HCT116 (cell line): ENCODE results near the gene RNF175. TPM values are rescaled to one million over a fixed set of nuclear protein-coding genes. Genes with fewer than 3 reads are reported as not detected.

ENCODE experiments used
- ATAC-seq: fragments of 200-7000 bp; cut with Tn5 transposase; 2 replicates; pipeline ENCODE4 v1.9.1; 2020; ENCODE audit warnings: mild to moderate bottlenecking, moderate library complexity
- BruUV-seq: library from RNA; stranded (reverse); fragments of 400-500 nt; replicated peaks from 2 replicates; lab custom pipeline; 2021; lab: Mats Ljungman, UMichigan
- CTCF ChIA-PET: fragments of 300-600 bp; sonication (Branson Sonifier 250); formaldehyde crosslinking; loops from one replicate; lab custom pipeline; 2021; ENCODE audit warnings: antibody characterized with exemption; lab: Charles Lee
- POLR2A ChIA-PET: fragments of 300-600, 350-600 bp; sonication (Branson Sonifier 250); formaldehyde crosslinking; loops from one replicate; lab custom pipeline; 2021; ENCODE audit warnings: antibody characterized with exemption; lab: Charles Lee
- RAD21 ChIA-PET, 2 experiments: fragments of 300-600 bp; sonication (Branson Sonifier 250); formaldehyde crosslinking; loops; one replicate each; lab custom pipeline; 2023; ENCODE audit warnings: low total read pairs in 2 of 2; ENCODE audit not compliant: uncharacterized antibody in 2 of 2, unreplicated experiment in 2 of 2, low non-redundant PET in 1 of 2; lab: Charles Lee
- DNase-seq: peaks from one replicate; pipeline ENCODE4 v3.0.0-alpha.2; 2010; ENCODE audit warnings: low read depth, low spot score
- H2AFZ ChIP-seq: fragments of 200-600 bp; shearing (Covaris generic), sonication (generic); 2 replicates; pipeline ENCODE4 v1.6.1; 2017; ENCODE audit warnings: low read depth, mixed run types, mixed read lengths, antibody characterized with exemption, low read length; ENCODE audit not compliant: poor library complexity, severe bottlenecking
- H3K27ac ChIP-seq: 2 replicates; pipeline ENCODE4 v1.5.1; 2012; ENCODE audit warnings: low read depth, low read length
- H3K27me3 ChIP-seq: fragments of 200-600 bp; sonication (generic); 2 replicates; pipeline ENCODE4 v1.6.1; 2016; ENCODE audit warnings: mixed run types, low read length, mixed read lengths; ENCODE audit not compliant: insufficient read depth
- H3K36me3 ChIP-seq, 2 experiments: fragments of 200-500 bp in 1 of 2; fragments of 200-600 bp in 1 of 2; sonication (Bioruptor generic) in 1 of 2; sonication (generic) in 1 of 2; 2 replicates each; pipeline versions ENCODE4 v1.5.1 to v1.6.1; 2014 to 2016; ENCODE audit warnings: low read length in 2 of 2, inconsistent platforms in 1 of 2, mixed read lengths in 1 of 2, mixed run types in 1 of 2; ENCODE audit not compliant: insufficient read depth in 2 of 2, control insufficient read depth in 1 of 2
- H3K4me1 ChIP-seq, 2 experiments: fragments of 200-600 bp in 1 of 2; sonication (generic) in 1 of 2; 2 replicates each; pipeline versions ENCODE4 v1.5.1 to v1.6.1; 2012 to 2017; ENCODE audit warnings: low read length in 2 of 2, inconsistent platforms in 1 of 2, mild to moderate bottlenecking in 1 of 2, mixed read lengths in 1 of 2, mixed run types in 1 of 2, moderate library complexity in 1 of 2; ENCODE audit not compliant: insufficient read depth in 2 of 2, control insufficient read depth in 1 of 2
- H3K4me2 ChIP-seq: fragments of 200-600 bp; sonication (generic); 2 replicates; pipeline ENCODE4 v1.6.1; 2017; ENCODE audit warnings: mixed run types, low read length, mixed read lengths
- H3K4me3 ChIP-seq, 2 experiments: fragments of 200-600 bp in 1 of 2; sonication (generic) in 1 of 2; replicated peaks in 1 of 2; 2 replicates each; pipeline ENCODE4 v1.5.1; 2011 to 2016; ENCODE audit warnings: low read length in 2 of 2, control low read depth in 1 of 2, low read depth in 1 of 2, mild to moderate bottlenecking in 1 of 2, mixed read lengths in 1 of 2, mixed run types in 1 of 2
- H3K79me2 ChIP-seq: fragments of 200-600 bp; sonication (generic); 2 replicates; pipeline ENCODE4 v1.6.1; 2017; ENCODE audit warnings: mild to moderate bottlenecking, mixed run types, low read length, moderate library complexity, mixed read lengths; ENCODE audit not compliant: insufficient read depth
- H3K9ac ChIP-seq: fragments of 200-600 bp; sonication (generic); 2 replicates; pipeline ENCODE4 v1.6.1; 2016; ENCODE audit warnings: low read length, mixed read lengths
- H3K9me2 ChIP-seq: fragments of 200-600 bp; sonication (generic), shearing (Covaris generic); 2 replicates; pipeline ENCODE4 v1.6.1; 2017; ENCODE audit warnings: mixed run types, mild to moderate bottlenecking, moderate library complexity; ENCODE audit not compliant: insufficient read depth
- H3K9me3 ChIP-seq, 2 experiments: fragments of 200-500 bp in 1 of 2; fragments of 200-600 bp in 1 of 2; sonication (Bioruptor generic) in 1 of 2; sonication (generic) in 1 of 2; 2 replicates each; pipeline ENCODE4 v1.6.1; 2014 to 2017; ENCODE audit warnings: low read length in 2 of 2, mixed read lengths in 2 of 2, inconsistent platforms in 1 of 2, low read depth in 1 of 2, mild to moderate bottlenecking in 1 of 2, mixed run types in 1 of 2, moderate library complexity in 1 of 2; ENCODE audit not compliant: control insufficient read depth in 1 of 2, insufficient read depth in 1 of 2
- H4K20me1 ChIP-seq: fragments of 200-600 bp; sonication (generic), shearing (Covaris generic); 2 replicates; pipeline ENCODE4 v1.6.1; 2017; ENCODE audit warnings: mixed run types, mild to moderate bottlenecking, moderate library complexity; ENCODE audit not compliant: insufficient read depth
- ATF3 ChIP-seq: IDR thresholded peaks from 2 replicates; pipeline ENCODE4 v1.6.1; 2012
- CBX3 ChIP-seq: IDR thresholded peaks from 2 replicates; pipeline ENCODE4 v1.6.1; 2012; ENCODE audit warnings: low read depth
- CEBPB ChIP-seq: IDR thresholded peaks from 2 replicates; pipeline ENCODE4 v1.6.1; 2012; ENCODE audit warnings: low read depth
- EGR1 ChIP-seq: IDR thresholded peaks from 2 replicates; pipeline ENCODE4 v1.6.1; 2012; ENCODE audit warnings: low read depth
- ELF1 ChIP-seq: IDR thresholded peaks from 2 replicates; pipeline ENCODE4 v1.6.1; 2012; ENCODE audit warnings: low read depth, borderline replicate concordance
- EZH2 ChIP-seq: fragments of 200-600 bp; sonication (generic); IDR thresholded peaks from 2 replicates; pipeline ENCODE4 v1.6.1; 2017; ENCODE audit warnings: antibody characterized with exemption, mixed run types
- FOSL1 ChIP-seq: IDR thresholded peaks from 2 replicates; pipeline ENCODE4 v1.6.1; 2012; ENCODE audit warnings: low read depth
- JUND ChIP-seq: IDR thresholded peaks from 2 replicates; pipeline ENCODE4 v1.6.1; 2012
- RAD21 ChIP-seq: IDR thresholded peaks from 2 replicates; pipeline ENCODE4 v1.6.1; 2012; ENCODE audit warnings: low read depth, mild to moderate bottlenecking
- REST ChIP-seq: IDR thresholded peaks from 2 replicates; pipeline ENCODE4 v1.6.1; 2012; ENCODE audit warnings: low read depth
- SRF ChIP-seq: IDR thresholded peaks from 2 replicates; pipeline ENCODE4 v1.6.1; 2012; ENCODE audit warnings: low read depth
- TCF7L2 ChIP-seq: IDR thresholded peaks from 2 replicates; pipeline ENCODE4 v1.7.0; 2011; ENCODE audit warnings: borderline replicate concordance, inconsistent platforms; ENCODE audit not compliant: insufficient read depth, insufficient read length; ENCODE audit errors: extremely low read depth
- ZFX ChIP-seq: fragments of 450-650 bp; IDR thresholded peaks from 2 replicates; pipeline ENCODE4 v1.6.1; 2017
- ZNF274 ChIP-seq: fragments of 200-500 bp; sonication (Bioruptor generic); IDR thresholded peaks from 2 replicates; pipeline ENCODE4 v1.6.1; 2014; ENCODE audit warnings: mild to moderate bottlenecking, low read depth, low read length, inconsistent platforms
- intact Hi-C: fragments of 100-400 bp; cut with micrococcal nuclease; formaldehyde crosslinking; loops from 2 replicates; pipeline ENCODE4 v1.10.0; 2022
- total RNA-seq: library from RNA; stranded (reverse); gene quantifications from one replicate; pipeline ENCODE4 v1.2.1, GENCODE V29; 2021; ENCODE audit not compliant: unreplicated experiment
- TF ChIP-seq, protein P1 (sequence below), 3 experiments: fragments of 200-600 bp in 1 of 3; sonication (generic) in 1 of 3; IDR thresholded peaks in 2 of 3; conservative IDR thresholded peaks in 1 of 3; 2 replicates each; pipeline ENCODE4 v1.5.1; 2012 to 2017; ENCODE audit warnings: low read depth in 2 of 3, low read length in 2 of 3, antibody characterized with exemption in 1 of 3, borderline replicate concordance in 1 of 3, control low read depth in 1 of 3, mild to moderate bottlenecking in 1 of 3, mixed read lengths in 1 of 3, mixed run types in 1 of 3, moderate library complexity in 1 of 3; ENCODE audit not compliant: insufficient read depth in 1 of 3
- TF ChIP-seq, protein P2 (sequence below): IDR thresholded peaks from 2 replicates; pipeline ENCODE4 v1.6.1; 2012

Gene RNF175
- total RNA-seq, 1 experiment from 2014 or later = not detected

DNA sequence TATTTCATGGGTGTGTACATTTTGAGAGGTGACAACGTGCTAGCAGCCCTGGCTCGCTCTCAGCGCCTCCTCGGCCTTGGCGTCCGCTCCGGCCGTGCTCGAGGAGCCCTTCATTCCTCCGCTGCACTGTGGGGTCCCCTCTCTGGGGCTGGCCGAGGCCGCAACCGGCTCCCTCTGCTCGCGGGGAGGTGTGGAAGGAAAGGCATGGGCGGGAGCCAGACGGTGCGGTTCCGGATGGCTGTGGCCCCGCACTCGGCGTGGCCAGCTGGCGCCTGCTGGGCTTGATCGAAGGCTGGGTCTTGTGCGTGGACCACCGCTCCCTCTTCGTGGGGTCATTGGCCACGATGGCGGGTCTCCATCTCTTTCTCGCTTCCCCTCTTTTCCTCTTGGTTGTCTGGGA is 46.2 kb upstream of the RNF175 start:
- Histone ChIP-seq H3K79me2 (no peaks in the 10 kb centered on the region), H3K9ac (no peak overlapping the region), H3K9me3 (no peaks in the 10 kb centered on the region), H3K27me3 (no peaks in the 10 kb centered on the region), H3K9me2 (no peaks in the 10 kb centered on the region), H3K4me2 (no peak overlapping the region), H3K4me3 (no peak overlapping the region), H2AFZ (no peak overlapping the region), H3K27ac (no peak overlapping the region), H3K36me3 (no peaks in the 10 kb centered on the region), H4K20me1 (no peaks in the 10 kb centered on the region), H3K4me1 (no peaks in the 10 kb centered on the region)
- ATAC-seq (no peak), DNase-seq (no peak)
- ChIA-PET RAD21 (no interaction called here), CTCF (no interaction called here), POLR2A (no interaction called here)
- TF ChIP-seq SRF (no peak), ATF3 (no peak), ZFX (no peak), CBX3 (no peak)
- intact Hi-C loops = no loop called here
- no TSS peak for BruUV-seq

DNA sequence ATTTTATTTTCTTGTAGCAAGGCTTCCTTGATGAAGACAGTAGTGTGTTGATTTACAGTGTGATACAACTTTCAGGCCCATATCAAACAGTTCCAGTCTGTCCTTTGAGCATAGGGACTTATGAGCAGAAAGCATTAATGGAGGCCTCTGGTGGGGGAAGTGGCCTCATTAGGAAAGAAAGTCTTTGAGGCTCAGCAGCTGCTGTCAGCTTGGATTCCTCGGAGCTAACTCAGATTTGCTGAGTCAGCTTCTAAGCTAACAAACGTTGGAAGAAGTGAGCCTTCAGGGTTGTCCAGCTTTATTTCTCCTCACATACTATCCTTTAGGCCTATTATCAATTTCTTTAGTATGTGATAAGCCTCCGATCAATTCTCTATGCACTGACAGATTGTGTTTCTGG is 44.9 kb upstream of the RNF175 start:
- POLR2A ChIA-PET = no interaction called here
- no peaks in the 10 kb centered on the region for H3K9me2 ChIP-seq
- H3K36me3 ChIP-seq = no peaks in the 10 kb centered on the region
- ATAC-seq (no peak), DNase-seq (no peak)
- H3K4me1 ChIP-seq = no peaks in the 10 kb centered on the region
- H3K27me3 ChIP-seq = no peaks in the 10 kb centered on the region
- intact Hi-C loops = no loop called here
- no peak overlapping the region for H3K27ac ChIP-seq
- H3K4me3 ChIP-seq = no peak overlapping the region
- RAD21 ChIA-PET = no interaction called here
- no peaks in the 10 kb centered on the region for H3K79me2 ChIP-seq
- H4K20me1 ChIP-seq = no peaks in the 10 kb centered on the region
- BruUV-seq = no TSS peak
- H3K9me3 ChIP-seq = no peaks in the 10 kb centered on the region
- no peak overlapping the region for H3K4me2 ChIP-seq
- CTCF ChIA-PET = no interaction called here
- H3K9ac ChIP-seq = no peak overlapping the region
- H2AFZ ChIP-seq = no peak overlapping the region
- TF ChIP-seq FOSL1 = no peak
- TF ChIP-seq RAD21 = no peak
- TF ChIP-seq EZH2 = no peak
- no peak for TF ChIP-seq TCF7L2
- TF ChIP-seq ZNF274 = no peak
- TF ChIP-seq, protein P1, sequence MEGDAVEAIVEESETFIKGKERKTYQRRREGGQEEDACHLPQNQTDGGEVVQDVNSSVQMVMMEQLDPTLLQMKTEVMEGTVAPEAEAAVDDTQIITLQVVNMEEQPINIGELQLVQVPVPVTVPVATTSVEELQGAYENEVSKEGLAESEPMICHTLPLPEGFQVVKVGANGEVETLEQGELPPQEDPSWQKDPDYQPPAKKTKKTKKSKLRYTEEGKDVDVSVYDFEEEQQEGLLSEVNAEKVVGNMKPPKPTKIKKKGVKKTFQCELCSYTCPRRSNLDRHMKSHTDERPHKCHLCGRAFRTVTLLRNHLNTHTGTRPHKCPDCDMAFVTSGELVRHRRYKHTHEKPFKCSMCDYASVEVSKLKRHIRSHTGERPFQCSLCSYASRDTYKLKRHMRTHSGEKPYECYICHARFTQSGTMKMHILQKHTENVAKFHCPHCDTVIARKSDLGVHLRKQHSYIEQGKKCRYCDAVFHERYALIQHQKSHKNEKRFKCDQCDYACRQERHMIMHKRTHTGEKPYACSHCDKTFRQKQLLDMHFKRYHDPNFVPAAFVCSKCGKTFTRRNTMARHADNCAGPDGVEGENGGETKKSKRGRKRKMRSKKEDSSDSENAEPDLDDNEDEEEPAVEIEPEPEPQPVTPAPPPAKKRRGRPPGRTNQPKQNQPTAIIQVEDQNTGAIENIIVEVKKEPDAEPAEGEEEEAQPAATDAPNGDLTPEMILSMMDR (IDR thresholded peaks at IDR 0.05 in 2 of 3, conservative IDR thresholded peaks at IDR 0.05 in 1 of 3; ENCODE audit: borderline replicate concordance in 1 of 3, insufficient read depth in 1 of 3, low read depth in 2 of 3, low read length in 2 of 3) = no peak
- no peak for TF ChIP-seq CBX3
- TF ChIP-seq, protein P2, sequence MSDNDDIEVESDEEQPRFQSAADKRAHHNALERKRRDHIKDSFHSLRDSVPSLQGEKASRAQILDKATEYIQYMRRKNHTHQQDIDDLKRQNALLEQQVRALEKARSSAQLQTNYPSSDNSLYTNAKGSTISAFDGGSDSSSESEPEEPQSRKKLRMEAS = no peak
- TF ChIP-seq ELF1 = no peak
- no peak for TF ChIP-seq JUND
- TF ChIP-seq ZFX = no peak
- no peak for TF ChIP-seq CEBPB
- TF ChIP-seq EGR1 = no peak
- no peak for TF ChIP-seq ATF3
- no peak for TF ChIP-seq SRF
- no peak for TF ChIP-seq REST
